Esophagus muscularis mucosa (tissue), 4 donors: Measurements from ENCODE around the gene SUPT3H. TPM values are rescaled to one million over a fixed set of nuclear protein-coding genes. Genes with fewer than 3 reads are reported as not detected.
"Not testable (repeated sequence)": the region's sequence is repeated elsewhere in the genome, so short reads cannot be mapped to it uniquely, and the experiment has no call there.

Source experiments
- DNase-seq: peaks from one replicate; pipeline ENCODE4 v3.0.0-alpha.2; 2017; ENCODE audit errors: extremely low spot score
- H3K27ac ChIP-seq, 4 donors: fragments of 200-600 bp; sonication (generic); replicated peaks in 1 of 4; 1 replicate in 3 of 4; 2 replicates in 1 of 4; pipeline ENCODE4 v1.5.1; 2016 to 2019; ENCODE audit warnings: mild to moderate bottlenecking in 1 of 4
- H3K27me3 ChIP-seq, 4 donors: fragments of 200-600 bp; sonication (generic); one replicate each; pipeline versions ENCODE4 v1.5.1 to v1.6.0; 2016 to 2019
- H3K36me3 ChIP-seq, 4 donors: fragments of 200-600 bp; sonication (generic); one replicate each; pipeline ENCODE4 v1.5.1; 2016 to 2019
- H3K4me1 ChIP-seq, 4 donors: fragments of 200-600 bp; sonication (generic); one replicate each; pipeline ENCODE4 v1.5.1; 2016 to 2019
- H3K4me3 ChIP-seq, 4 donors: fragments of 200-600 bp; sonication (generic); 1 replicate in 2 of 4; 2 replicates in 2 of 4; pipeline ENCODE4 v1.5.1; 2016 to 2019; ENCODE audit warnings: mild to moderate bottlenecking in 4 of 4, moderate library complexity in 1 of 4
- H3K9me3 ChIP-seq, 4 donors: fragments of 200-600 bp; sonication (generic); 1 replicate in 3 of 4; 2 replicates in 1 of 4; pipeline ENCODE4 v1.5.1; 2016 to 2019
- EP300 ChIP-seq: sonication (generic); formaldehyde crosslinking; IDR thresholded peaks from one replicate; pipeline ENCODE4 v1.6.1; 2017; ENCODE audit warnings: antibody characterized with exemption
- POLR2A ChIP-seq: fragments of 450-650 bp; IDR thresholded peaks from one replicate; pipeline ENCODE4 v1.6.1; 2017; ENCODE audit warnings: antibody characterized with exemption, moderate library complexity, mild to moderate bottlenecking, low read depth
- POLR2AphosphoS5 ChIP-seq, 2 donors: sonication (generic); formaldehyde crosslinking; IDR thresholded peaks; one replicate each; pipeline ENCODE4 v1.6.1; 2017; ENCODE audit warnings: antibody characterized with exemption in 2 of 2
- WGBS: methylation state at CpG from one replicate; pipeline ENCODE4 v1.1.5; 2018; 5-methylcytosine and 5-hydroxymethylcytosine counted together
- intact Hi-C: fragments of 100-400 bp; cut with DNase I; formaldehyde crosslinking; loops from one replicate; pipeline ENCODE4 v1.15.1; 2023
- total RNA-seq, 4 donors: library from RNA; depleted of rRNA; stranded (reverse); fragments of >200 nt; gene quantifications; one replicate each; pipeline versions ENCODE4 v1.1.0 to v1.2.1, GENCODE V29; 2016
- TF ChIP-seq, protein P1 (sequence below), 3 experiments: fragments of 200-600 bp in 2 of 3; fragments of 450-650 bp in 1 of 3; sonication (generic) in 2 of 3; IDR thresholded peaks; one replicate each; pipeline ENCODE4 v1.5.1; 2017 to 2019; ENCODE audit warnings: antibody characterized with exemption in 3 of 3, mild to moderate bottlenecking in 2 of 3, moderate library complexity in 1 of 3

SUPT3H gene
- total RNA-seq, 4 donors from 2014 or later = 5.1 to 13.3 (median 9.9) TPM

DNA sequence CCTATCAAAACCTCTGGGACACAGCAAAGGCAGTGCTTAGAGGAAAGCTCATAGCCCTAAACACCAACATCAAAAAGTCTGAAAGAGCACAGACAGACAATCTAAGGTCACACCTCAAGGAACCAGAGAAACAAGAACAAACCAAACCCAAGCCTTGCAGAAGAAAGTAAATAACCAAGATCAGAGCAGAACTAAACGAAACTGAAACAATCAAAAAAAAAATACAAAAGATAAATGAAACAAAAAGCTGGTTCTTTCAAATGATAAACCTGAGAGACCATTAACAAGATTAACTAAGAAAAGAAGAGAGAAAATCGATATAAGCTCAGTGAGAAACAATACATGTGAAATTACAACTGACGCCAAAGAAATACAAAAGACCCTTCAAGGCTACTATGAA is 84.4 kb downstream of the SUPT3H start:
- WGBS = 94% methylated on average over 3 of the region's 3 CpGs
- H3K9me3 ChIP-seq = no peaks in the 10 kb centered on the region
- no peaks in the 10 kb centered on the region for H3K27me3 ChIP-seq
- intact Hi-C loops = no loop called here
- TF ChIP-seq, protein P1, sequence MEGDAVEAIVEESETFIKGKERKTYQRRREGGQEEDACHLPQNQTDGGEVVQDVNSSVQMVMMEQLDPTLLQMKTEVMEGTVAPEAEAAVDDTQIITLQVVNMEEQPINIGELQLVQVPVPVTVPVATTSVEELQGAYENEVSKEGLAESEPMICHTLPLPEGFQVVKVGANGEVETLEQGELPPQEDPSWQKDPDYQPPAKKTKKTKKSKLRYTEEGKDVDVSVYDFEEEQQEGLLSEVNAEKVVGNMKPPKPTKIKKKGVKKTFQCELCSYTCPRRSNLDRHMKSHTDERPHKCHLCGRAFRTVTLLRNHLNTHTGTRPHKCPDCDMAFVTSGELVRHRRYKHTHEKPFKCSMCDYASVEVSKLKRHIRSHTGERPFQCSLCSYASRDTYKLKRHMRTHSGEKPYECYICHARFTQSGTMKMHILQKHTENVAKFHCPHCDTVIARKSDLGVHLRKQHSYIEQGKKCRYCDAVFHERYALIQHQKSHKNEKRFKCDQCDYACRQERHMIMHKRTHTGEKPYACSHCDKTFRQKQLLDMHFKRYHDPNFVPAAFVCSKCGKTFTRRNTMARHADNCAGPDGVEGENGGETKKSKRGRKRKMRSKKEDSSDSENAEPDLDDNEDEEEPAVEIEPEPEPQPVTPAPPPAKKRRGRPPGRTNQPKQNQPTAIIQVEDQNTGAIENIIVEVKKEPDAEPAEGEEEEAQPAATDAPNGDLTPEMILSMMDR (IDR thresholded peaks at IDR 0.05) = no peak
- TF ChIP-seq EP300 = no peak
- TF ChIP-seq POLR2A = no peak
- TF ChIP-seq POLR2AphosphoS5 (IDR thresholded peaks at IDR 0.05) = no peak
- no peaks in the 10 kb centered on the region for H3K36me3 ChIP-seq
- H3K27ac ChIP-seq = no peak overlapping the region
- no peaks in the 10 kb centered on the region for H3K4me1 ChIP-seq
- no peak for DNase-seq
- H3K4me3 ChIP-seq = no peak overlapping the region

DNA sequence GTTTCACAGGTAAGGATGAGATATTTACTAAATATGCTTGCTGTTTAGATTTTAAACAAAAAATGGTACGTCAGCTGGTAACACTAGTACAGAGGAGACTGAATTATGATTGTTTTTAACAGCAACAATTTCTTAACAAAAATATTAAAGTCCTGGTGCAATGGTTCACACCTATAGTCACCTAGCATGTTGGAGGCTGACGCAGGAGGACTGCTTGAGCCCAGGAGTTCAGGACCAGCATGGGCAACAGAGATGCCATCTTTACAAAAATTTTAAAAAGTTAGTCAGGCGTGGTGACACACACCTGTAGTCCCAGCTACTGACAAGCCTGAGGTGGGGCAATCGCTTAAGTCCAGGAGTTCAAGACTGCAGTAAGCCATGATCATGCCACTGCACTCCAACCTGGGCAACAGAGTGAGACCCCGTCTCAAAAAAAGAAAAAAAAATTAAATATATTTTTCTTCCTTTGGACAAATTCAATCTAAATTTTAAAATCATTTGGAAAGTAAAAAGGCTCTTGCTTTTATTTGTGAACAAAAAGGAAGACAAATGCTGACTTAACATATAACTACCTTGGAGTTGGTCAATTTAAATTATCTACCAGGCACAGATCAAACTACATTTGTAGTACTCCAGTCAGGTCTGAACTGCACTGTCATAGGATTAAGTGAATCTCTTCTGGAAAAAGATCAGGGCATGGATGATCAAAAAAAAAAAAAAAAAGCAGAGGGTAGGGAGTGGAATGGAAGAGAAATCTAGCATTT is 87.8 kb downstream of the SUPT3H start:
- 97% methylated on average over 5 of the region's 5 CpGs for WGBS
- Histone ChIP-seq H3K9me3 (no peaks in the 10 kb centered on the region), H3K27me3 (no peaks in the 10 kb centered on the region), H3K27ac (no peak overlapping the region), H3K4me3 (no peak overlapping the region), H3K36me3 (no peaks in the 10 kb centered on the region), H3K4me1 (no peaks in the 10 kb centered on the region)
- TF ChIP-seq POLR2AphosphoS5 (IDR thresholded peaks at IDR 0.05) = no peak
- TF ChIP-seq EP300 = no peak
- TF ChIP-seq, protein P1 (IDR thresholded peaks at IDR 0.05) = no peak
- TF ChIP-seq POLR2A = no peak
- DNase-seq = no peak
- intact Hi-C loops = no loop called here

DNA sequence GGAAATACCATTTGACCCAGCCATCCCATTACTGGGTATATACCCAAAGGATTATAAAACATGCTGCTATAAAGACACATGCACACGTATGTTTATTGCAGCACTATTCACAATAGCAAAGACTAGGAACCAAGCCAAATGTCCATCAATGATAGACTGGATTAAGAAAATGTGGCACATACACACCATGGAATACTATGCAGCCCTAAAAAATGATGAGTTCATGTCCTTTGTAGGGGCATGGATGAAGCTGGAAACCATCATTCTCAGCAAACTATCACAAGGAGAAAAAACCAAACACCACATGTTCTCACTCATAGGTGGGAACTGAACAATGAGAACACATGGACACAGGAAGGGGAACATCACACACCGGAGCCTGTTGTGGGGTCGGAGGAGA is 91.0 kb downstream of the SUPT3H start:
- DNase-seq, intact Hi-C loops, H3K9me3 ChIP-seq, H3K27ac ChIP-seq, H3K4me1 ChIP-seq, H3K4me3 ChIP-seq, H3K27me3 ChIP-seq, H3K36me3 ChIP-seq: not testable (repeated sequence)
- WGBS = 97% methylated on average over 3 of the region's 3 CpGs

DNA sequence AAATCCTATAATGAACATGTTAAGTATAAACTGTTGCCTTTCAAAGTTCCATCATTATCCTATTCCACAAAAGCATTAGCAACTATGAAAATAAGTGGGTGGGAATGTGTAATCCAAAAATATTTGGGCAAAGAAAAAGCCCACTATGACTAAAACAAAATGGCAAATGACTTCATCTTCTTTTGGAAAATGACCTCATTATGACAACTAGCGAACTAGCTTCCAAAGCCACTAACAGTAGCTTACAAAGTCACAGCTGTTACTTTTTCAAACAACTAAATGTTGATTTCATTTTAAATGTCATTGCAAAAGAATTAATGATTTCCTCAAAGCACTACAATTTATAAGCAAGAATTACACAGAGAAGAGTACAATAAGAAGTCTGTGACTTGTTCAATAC is 99.4 kb downstream of the SUPT3H start:
- no peak overlapping the region for H3K27ac ChIP-seq
- no peak for DNase-seq
- WGBS = 74% methylated on average over 1 of the region's 1 CpG
- intact Hi-C loops = no loop called here
- no peak overlapping the region for H3K4me3 ChIP-seq
- H3K9me3 ChIP-seq = peaks cover 0 to 7% (median 0%) of the 10 kb centered on the region in 4 donors
- H3K27me3 ChIP-seq = no peaks in the 10 kb centered on the region
- H3K36me3 ChIP-seq = no peaks in the 10 kb centered on the region
- no peak for TF ChIP-seq POLR2AphosphoS5 (IDR thresholded peaks at IDR 0.05)
- H3K4me1 ChIP-seq = no peaks in the 10 kb centered on the region

DNA sequence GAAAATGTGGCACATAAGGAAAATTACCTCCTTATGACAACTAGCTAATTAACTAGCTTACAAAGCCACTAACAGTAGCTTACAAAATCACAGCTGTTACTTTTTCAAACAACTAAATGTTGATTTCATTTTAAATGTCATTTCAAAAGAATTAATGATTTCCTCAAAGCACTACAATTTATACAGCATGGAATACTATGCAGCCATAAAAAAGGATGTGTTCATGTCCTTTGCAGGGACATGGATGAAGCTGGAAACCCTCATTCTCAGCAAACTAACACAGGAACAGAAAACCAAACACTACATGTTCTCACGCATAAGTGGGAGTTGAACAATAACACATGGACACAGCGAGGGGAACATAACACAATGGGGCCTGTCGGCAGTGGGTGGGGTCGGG is 100.0 kb downstream of the SUPT3H start:
- intact Hi-C loops = not testable (repeated sequence)
- 93% methylated on average over 4 of the region's 4 CpGs for WGBS

DNA sequence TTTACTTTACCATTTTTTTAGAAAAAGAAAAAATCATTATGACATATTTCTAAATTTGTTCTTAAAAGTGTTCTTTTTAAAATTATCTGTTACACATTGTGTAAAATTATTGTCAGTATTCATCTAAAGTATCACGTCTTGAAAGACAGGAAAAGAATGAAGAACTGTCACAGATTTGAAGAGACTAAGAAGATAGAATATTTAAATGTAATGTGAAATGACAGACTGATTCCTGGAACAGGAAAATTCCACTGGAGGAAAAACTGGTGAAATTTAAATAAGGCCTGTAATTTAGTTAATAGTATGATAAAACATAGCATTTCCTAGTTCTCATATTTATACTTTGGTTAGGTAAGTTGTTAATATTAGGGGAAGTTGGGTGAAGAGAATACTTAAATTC is 102.4 kb downstream of the SUPT3H start:
- H3K4me1 ChIP-seq = no peaks in the 10 kb centered on the region
- intact Hi-C loops = no loop called here
- DNase-seq = no peak
- H3K27ac ChIP-seq = no peak overlapping the region
- no peaks in the 10 kb centered on the region for H3K9me3 ChIP-seq
- TF ChIP-seq, protein P1 (IDR thresholded peaks at IDR 0.05) = no peak
- TF ChIP-seq POLR2AphosphoS5 (IDR thresholded peaks at IDR 0.05) (no peak), EP300 (no peak), POLR2A (no peak)
- H3K36me3 ChIP-seq = no peaks in the 10 kb centered on the region
- WGBS = 90% methylated on average over 1 of the region's 1 CpG
- H3K4me3 ChIP-seq = no peak overlapping the region
- H3K27me3 ChIP-seq = no peaks in the 10 kb centered on the region

More for the DNA sequence above, 100.0 kb downstream of the SUPT3H start:
- not testable (repeated sequence) for H3K27me3 ChIP-seq, H3K27ac ChIP-seq, H3K36me3 ChIP-seq, H3K4me3 ChIP-seq, H3K4me1 ChIP-seq, DNase-seq, H3K9me3 ChIP-seq
